ENCODE data around the gene RC3H1.

- TF ChIP-seq POLR2AphosphoS5 (IDR thresholded peaks at IDR 0.05; ENCODE audit: low read depth, low read length) (no peak), TAF1 (IDR thresholded peaks at IDR 0.05; ENCODE audit: borderline replicate concordance, insufficient read depth, low read length) (no peak), REST (IDR thresholded peaks at IDR 0.05; ENCODE audit: insufficient read depth in 1 of 2, low read depth in 2 of 2, low read length in 2 of 2) (no peak), SIN3A (IDR thresholded peaks at IDR 0.05; ENCODE audit: borderline replicate concordance, insufficient read depth, low read length) (no peak), FOXP2 (optimal IDR thresholded peaks at IDR 0.05; ENCODE audit: borderline replicate concordance, extremely low read depth, extremely low read length, insufficient read depth) (no peak)
Measured at GRCh38 chr1:173988068-173988467, 34.1 kb downstream of the RC3H1 start.

Data from PFSK-1 (cell line).